HG02852 (cell line): Measurements from ENCODE around the gene GNLY.
"Not testable (repeated sequence)": the region's sequence is repeated elsewhere in the genome, so short reads cannot be mapped to it uniquely, and the experiment has no call there.

Source experiments
- ATAC-seq: cut with Tn5 transposase; IDR thresholded peaks from one replicate; pipeline ENCODE4 v1.9.1; 2021; ENCODE audit warnings: mild to moderate bottlenecking, moderate library complexity; ENCODE audit not compliant: unreplicated experiment

GNLY gene

GRCh38 chr2:85663594-85664565 lies 30.3 kb upstream of the GNLY start:
- no peak for ATAC-seq

GRCh38 chr2:85665264-85665937 lies 28.8 kb upstream of the GNLY start:
- ATAC-seq: no peak

GRCh38 chr2:85666016-85666415 lies 28.1 kb upstream of the GNLY start:
- ATAC-seq: no peak

- no peak for ATAC-seq
Measured at GRCh38 chr2:85666435-85667316, 27.5 kb upstream of the GNLY start.

- no peak for ATAC-seq
Measured at GRCh38 chr2:85667561-85668008, 26.6 kb upstream of the GNLY start.

- no peak for ATAC-seq
Measured at GRCh38 chr2:85668009-85668856, 25.9 kb upstream of the GNLY start, which contains the start of gene SFTPB. Gene SFTPB (minus strand): TSS chr2:85668199. CDS start chr2:85668183, 16 bp downstream.

- no peak for ATAC-seq
Measured at GRCh38 chr2:85668857-85669142, 25.4 kb upstream of the GNLY start.

GRCh38 chr2:85669549-85669948 lies 24.6 kb upstream of the GNLY start:
- peak; percentile 81 for ATAC-seq

GRCh38 chr2:85670416-85670815 lies 23.7 kb upstream of the GNLY start:
- not testable (repeated sequence) for ATAC-seq

- no peak for ATAC-seq
Measured at GRCh38 chr2:85672456-85672855, 21.7 kb upstream of the GNLY start.

- ATAC-seq: no peak
Measured at GRCh38 chr2:85673716-85674375, 20.3 kb upstream of the GNLY start.

GRCh38 chr2:85674417-85674816 lies 19.7 kb upstream of the GNLY start:
- no peak for ATAC-seq

- ATAC-seq: no peak
Measured at GRCh38 chr2:85675427-85675826, 18.7 kb upstream of the GNLY start.

GRCh38 chr2:85675866-85676548 lies 18.2 kb upstream of the GNLY start:
- ATAC-seq: no peak

GRCh38 chr2:85678377-85678776 lies 15.8 kb upstream of the GNLY start:
- ATAC-seq: no peak

GRCh38 chr2:85678794-85679672 lies 15.1 kb upstream of the GNLY start:
- ATAC-seq: no peak

- no peak for ATAC-seq
Measured at GRCh38 chr2:85680707-85681371, 13.3 kb upstream of the GNLY start.

- no peak for ATAC-seq
Measured at GRCh38 chr2:85681372-85681763, 12.8 kb upstream of the GNLY start.
